GM23248 (cell line): ENCODE results near the gene DBNDD2. TPM values are rescaled to one million over a fixed set of nuclear protein-coding genes. Genes with fewer than 3 reads are reported as not detected.

Experiments
- DNase-seq: peaks from one replicate; pipeline ENCODE4 v3.0.0-alpha.2; 2015
- H2AFZ ChIP-seq: fragments of 200-600 bp; sonication (generic); 2 replicates; pipeline ENCODE4 v1.6.1; 2016; ENCODE audit warnings: antibody characterized with exemption
- H3F3A ChIP-seq: fragments of 200-600 bp; sonication (generic); 2 replicates; pipeline ENCODE4 v1.6.1; 2016; ENCODE audit warnings: mild to moderate bottlenecking, antibody characterized with exemption, mixed run types; ENCODE audit not compliant: insufficient read depth
- H3K27ac ChIP-seq: fragments of 200-600 bp; sonication (generic); 2 replicates; pipeline ENCODE4 v1.5.1; 2016; ENCODE audit warnings: mild to moderate bottlenecking
- H3K27me3 ChIP-seq: fragments of 200-600 bp; sonication (generic); replicated peaks from 2 replicates; pipeline ENCODE4 v1.6.1; 2016; ENCODE audit warnings: mild to moderate bottlenecking; ENCODE audit not compliant: insufficient read depth
- H3K36me3 ChIP-seq: fragments of 200-600 bp; sonication (generic); 2 replicates; pipeline ENCODE4 v1.6.1; 2016; ENCODE audit warnings: low read depth, mild to moderate bottlenecking
- H3K4me1 ChIP-seq: fragments of 200-600 bp; sonication (generic); 2 replicates; pipeline ENCODE4 v1.6.1; 2016; ENCODE audit warnings: mild to moderate bottlenecking; ENCODE audit not compliant: insufficient read depth
- H3K4me2 ChIP-seq: fragments of 200-600 bp; sonication (generic); one replicate; pipeline ENCODE4 v1.6.1; 2016; ENCODE audit warnings: mild to moderate bottlenecking; ENCODE audit not compliant: unreplicated experiment
- H3K4me3 ChIP-seq: fragments of 200-600 bp; sonication (generic); 2 replicates; pipeline ENCODE4 v1.5.1; 2016; ENCODE audit warnings: mild to moderate bottlenecking
- H3K79me2 ChIP-seq: fragments of 200-600 bp; sonication (generic); 2 replicates; pipeline ENCODE4 v1.6.1; 2016; ENCODE audit warnings: mild to moderate bottlenecking; ENCODE audit not compliant: insufficient read depth
- H3K9ac ChIP-seq: fragments of 200-600 bp; sonication (generic); 2 replicates; pipeline ENCODE4 v1.6.1; 2016; ENCODE audit warnings: mild to moderate bottlenecking
- H3K9me2 ChIP-seq: fragments of 200-600 bp; sonication (generic); 2 replicates; pipeline ENCODE4 v1.6.1; 2016; ENCODE audit warnings: mixed run types, mild to moderate bottlenecking, moderate library complexity; ENCODE audit not compliant: insufficient read depth
- H3K9me3 ChIP-seq: fragments of 200-600 bp; sonication (generic); one replicate; pipeline ENCODE4 v1.6.1; 2017; ENCODE audit warnings: low read depth
- H4K20me1 ChIP-seq: fragments of 200-600 bp; sonication (generic); 2 replicates; pipeline ENCODE4 v1.6.0; 2016; ENCODE audit not compliant: insufficient read depth
- EZH2 ChIP-seq: fragments of 200-600 bp; sonication (generic); IDR thresholded peaks from 2 replicates; pipeline ENCODE4 v1.6.1; 2018; ENCODE audit warnings: antibody characterized with exemption, mild to moderate bottlenecking; ENCODE audit not compliant: insufficient read depth, poor library complexity, severe bottlenecking
- EZH2phosphoT487 ChIP-seq: fragments of 200-600 bp; sonication (generic); IDR thresholded peaks from 2 replicates; pipeline ENCODE4 v1.6.1; 2018; ENCODE audit warnings: antibody characterized with exemption, moderate library complexity, mild to moderate bottlenecking, low read depth; ENCODE audit not compliant: insufficient read depth
- WGBS, 2 experiments: methylation state at CpG; one replicate each; pipeline ENCODE4 v1.1.6; 2015 to 2017; ENCODE audit warnings: low lambda C conversion rate in 2 of 2, low coverage in 1 of 2; ENCODE audit errors: missing lambda C conversion rate in 2 of 2; 5-methylcytosine and 5-hydroxymethylcytosine counted together
- in situ Hi-C: fragments of 300-500 bp; cut with MboI; formaldehyde crosslinking; loops from 2 replicates; pipeline ENCODE4 v1.15.0; 2020
- polyA plus RNA-seq: library from polyadenylated mRNA; unstranded; fragments of >200 nt; fragmentation: Nextera tagmentation; extraction: Ambion mirVana; gene quantifications from 2 replicates; pipeline ENCODE4 v1.2.1, GENCODE V29; 2016
- total RNA-seq: library from RNA; depleted of rRNA; stranded (reverse); fragments of >200 nt; shearing (Covaris generic); gene quantifications from 2 replicates; pipeline ENCODE4 v1.2.3, GENCODE V29; 2014

The DBNDD2 gene
- total and polyA plus RNA-seq, 2 experiments from 2014 or later, result 5.7 to 30.0 TPM

- Histone ChIP-seq H3K9ac (no peak overlapping the region), H3K9me3 (no peaks in the 10 kb centered on the region), H3K4me1 (no peaks in the 10 kb centered on the region), H3K4me3 (no peak overlapping the region), H2AFZ (no peak overlapping the region), H3F3A (no peaks in the 10 kb centered on the region), H3K9me2 (no peaks in the 10 kb centered on the region), H3K79me2 (no peaks in the 10 kb centered on the region), H3K27ac (no peak overlapping the region), H3K36me3 (peaks cover 24% of the 10 kb centered on the region), H3K4me2 (no peak overlapping the region), H4K20me1 (no peaks in the 10 kb centered on the region), H3K27me3 (no peaks in the 10 kb centered on the region)
- 95 to 96% methylated on average over 17 of the region's 17 CpGs for WGBS, 2 experiments
- TF ChIP-seq EZH2, result no peak
- TF ChIP-seq EZH2phosphoT487, result no peak
- in situ Hi-C loops, result loop anchor here (25.0 kb wide), 1 partner anchor 388 kb away; no protein-coding TSS in a partner anchor
- DNase-seq, result no peak
Observed at GRCh38 chr20:45425561-45425960, 17.5 kb downstream of the DBNDD2 start.

DNA sequence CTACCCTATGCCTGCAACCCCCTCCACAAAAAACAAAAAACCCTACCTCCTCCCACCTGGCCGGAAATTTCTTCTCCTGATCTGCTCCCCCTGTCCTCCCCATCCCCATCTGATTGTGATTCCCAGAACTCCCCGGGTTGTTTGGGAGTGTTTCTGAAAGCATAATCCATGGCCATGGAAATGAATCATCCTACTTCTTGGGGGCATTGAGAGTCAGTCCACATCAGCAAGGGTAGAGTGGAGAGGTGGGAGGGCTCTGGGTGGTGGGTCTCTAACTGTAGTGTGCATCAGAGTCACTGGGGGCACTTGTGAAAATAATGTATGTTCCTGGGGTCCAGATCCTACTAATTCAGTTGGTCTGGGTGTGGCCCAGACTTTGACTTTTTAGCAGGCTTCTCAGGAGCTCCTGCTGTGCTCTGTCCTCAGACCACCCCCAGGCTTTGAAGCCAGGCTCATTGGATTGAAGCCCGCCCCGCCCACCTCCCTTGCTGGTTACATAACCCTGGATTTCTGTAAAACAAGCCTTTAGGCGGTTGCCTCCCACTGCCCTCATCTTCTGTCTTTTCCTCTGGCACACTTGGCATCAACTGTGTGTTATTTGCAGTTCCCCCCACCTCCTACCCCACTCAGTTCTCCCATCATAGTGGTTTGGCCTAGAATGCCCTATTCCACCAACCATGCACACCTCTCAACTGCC lies 18.4 kb downstream of the DBNDD2 start:
- Histone ChIP-seq H2AFZ (no peak overlapping the region), H3K4me2 (no peak overlapping the region), H3K9me2 (no peaks in the 10 kb centered on the region), H3K79me2 (no peaks in the 10 kb centered on the region), H3K4me3 (no peak overlapping the region), H3K9ac (no peak overlapping the region), H3F3A (no peaks in the 10 kb centered on the region), H3K9me3 (no peaks in the 10 kb centered on the region), H4K20me1 (no peaks in the 10 kb centered on the region), H3K27me3 (no peaks in the 10 kb centered on the region), H3K4me1 (no peaks in the 10 kb centered on the region), H3K36me3 (peaks cover 19% of the 10 kb centered on the region), H3K27ac (no peak overlapping the region)
- no peak for DNase-seq
- in situ Hi-C loops, result loop anchor here (25.0 kb wide), 1 partner anchor 389 kb away; no protein-coding TSS in a partner anchor
- 70 to 72% methylated on average over 5 of the region's 5 CpGs for WGBS, 2 experiments
- TF ChIP-seq EZH2, result no peak
- no peak for TF ChIP-seq EZH2phosphoT487

GRCh38 chr20:45427236-45428149 lies 19.4 kb downstream of the DBNDD2 start:
- Histone ChIP-seq H3K4me1 (no peaks in the 10 kb centered on the region), H2AFZ (no peak overlapping the region), H3K27ac (no peak overlapping the region), H3K36me3 (peaks cover 10% of the 10 kb centered on the region), H3F3A (no peaks in the 10 kb centered on the region), H3K27me3 (no peaks in the 10 kb centered on the region), H3K4me2 (no peak overlapping the region), H3K4me3 (no peak overlapping the region), H3K9ac (no peak overlapping the region), H3K9me2 (no peaks in the 10 kb centered on the region), H3K79me2 (no peaks in the 10 kb centered on the region), H4K20me1 (no peaks in the 10 kb centered on the region), H3K9me3 (no peaks in the 10 kb centered on the region)
- WGBS, 2 experiments, result 81 to 82% methylated on average over 14 of the region's 14 CpGs
- TF ChIP-seq EZH2phosphoT487 (no peak), EZH2 (no peak)
- in situ Hi-C loops, result loop anchor here (25.0 kb wide), 1 partner anchor 390 kb away; no protein-coding TSS in a partner anchor
- DNase-seq, result no peak

GRCh38 chr20:45429618-45430017 lies 21.5 kb downstream of the DBNDD2 start:
- Histone ChIP-seq H3K27me3 (no peaks in the 10 kb centered on the region), H3K9me3 (no peaks in the 10 kb centered on the region), H3F3A (no peaks in the 10 kb centered on the region), H3K79me2 (no peaks in the 10 kb centered on the region), H3K36me3 (peaks cover 2% of the 10 kb centered on the region; the same call in 1 of the 2 replicates), H3K9ac (no peak overlapping the region), H3K27ac (no peak overlapping the region), H3K9me2 (no peaks in the 10 kb centered on the region), H3K4me3 (no peak overlapping the region), H4K20me1 (no peaks in the 10 kb centered on the region), H3K4me2 (no peak overlapping the region), H3K4me1 (no peaks in the 10 kb centered on the region), H2AFZ (no peak overlapping the region)
- in situ Hi-C loops, result loop anchor here (25.0 kb wide), 1 partner anchor 392 kb away; no protein-coding TSS in a partner anchor
- TF ChIP-seq EZH2phosphoT487, result no peak
- TF ChIP-seq EZH2, result no peak
- 86 to 87% methylated on average over 2 of the region's 2 CpGs for WGBS, 2 experiments
- no peak for DNase-seq
